ENCODE results near the gene MIOX. TPM values are rescaled to one million over a fixed set of nuclear protein-coding genes. Genes with fewer than 3 reads are reported as not detected.
A peak's percentile ranks its signal among the peaks of the same experiment; 100 is the strongest.

Gene MIOX
- total and polyA plus RNA-seq, 2 experiments from 2014 or later, result not detected

DNA sequence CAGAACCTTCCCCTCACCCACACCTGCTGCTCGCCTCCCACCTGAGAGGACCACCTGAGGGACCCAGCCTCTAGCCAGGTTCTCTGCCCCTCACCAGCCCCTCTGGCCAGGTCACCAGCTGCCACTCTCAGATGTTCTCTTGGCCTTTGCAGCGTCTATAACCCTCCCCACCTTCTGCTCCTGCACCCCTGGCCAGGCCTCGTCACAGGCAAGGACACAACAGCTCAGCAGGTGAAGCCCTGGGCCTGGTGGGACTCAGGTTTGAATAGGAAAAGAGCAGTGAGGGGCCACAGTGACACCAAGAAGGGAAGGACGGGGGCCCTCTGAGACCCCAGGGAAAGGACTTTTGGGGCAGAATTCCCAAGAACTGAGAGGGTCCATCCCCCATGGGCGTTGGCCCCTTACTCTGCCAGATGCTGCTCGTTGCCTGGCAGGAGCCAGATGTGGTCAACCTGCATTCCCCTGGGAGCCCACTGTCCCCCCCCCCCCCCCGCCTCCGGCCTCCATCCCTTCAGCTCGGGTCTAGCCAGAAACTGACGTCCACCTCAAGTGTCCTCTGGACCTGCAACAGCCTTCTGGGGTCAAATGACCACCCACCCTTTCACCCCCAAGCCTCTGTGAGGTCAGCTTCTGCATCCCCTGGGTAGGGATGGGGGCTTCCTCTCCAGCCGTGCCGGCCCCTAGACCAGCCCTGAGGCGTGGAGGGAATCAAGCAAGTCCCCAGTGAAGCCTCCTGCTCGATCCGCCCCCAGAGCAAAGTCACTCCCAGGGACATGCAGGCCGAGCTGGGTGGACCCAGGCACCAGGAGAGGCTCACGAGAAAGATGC lies 40.6 kb upstream of the MIOX start:
- H3K27ac Mint-ChIP-seq, result no peak overlapping the region
- no peaks in the 10 kb centered on the region for H3K27me3 ChIP-seq (ENCODE audit: insufficient read depth)
- no peak for TF ChIP-seq ZNF331 (CRISPR knock-in tag; IDR thresholded peaks at IDR 0.05; ENCODE audit: low read depth)
- TF ChIP-seq CREB1 (CRISPR knock-in tag; IDR thresholded peaks at IDR 0.05; ENCODE audit: low read depth), result no peak
- TF ChIP-seq EZH2phosphoT487 (IDR thresholded peaks at IDR 0.05; ENCODE audit: unreplicated experiment), result no peak
- no peak for TF ChIP-seq NANOG (IDR thresholded peaks at IDR 0.05; ENCODE audit: borderline replicate concordance)
- no peak for TF ChIP-seq ZNF114 (CRISPR knock-in tag; IDR thresholded peaks at IDR 0.05)
- TF ChIP-seq, protein P1, sequence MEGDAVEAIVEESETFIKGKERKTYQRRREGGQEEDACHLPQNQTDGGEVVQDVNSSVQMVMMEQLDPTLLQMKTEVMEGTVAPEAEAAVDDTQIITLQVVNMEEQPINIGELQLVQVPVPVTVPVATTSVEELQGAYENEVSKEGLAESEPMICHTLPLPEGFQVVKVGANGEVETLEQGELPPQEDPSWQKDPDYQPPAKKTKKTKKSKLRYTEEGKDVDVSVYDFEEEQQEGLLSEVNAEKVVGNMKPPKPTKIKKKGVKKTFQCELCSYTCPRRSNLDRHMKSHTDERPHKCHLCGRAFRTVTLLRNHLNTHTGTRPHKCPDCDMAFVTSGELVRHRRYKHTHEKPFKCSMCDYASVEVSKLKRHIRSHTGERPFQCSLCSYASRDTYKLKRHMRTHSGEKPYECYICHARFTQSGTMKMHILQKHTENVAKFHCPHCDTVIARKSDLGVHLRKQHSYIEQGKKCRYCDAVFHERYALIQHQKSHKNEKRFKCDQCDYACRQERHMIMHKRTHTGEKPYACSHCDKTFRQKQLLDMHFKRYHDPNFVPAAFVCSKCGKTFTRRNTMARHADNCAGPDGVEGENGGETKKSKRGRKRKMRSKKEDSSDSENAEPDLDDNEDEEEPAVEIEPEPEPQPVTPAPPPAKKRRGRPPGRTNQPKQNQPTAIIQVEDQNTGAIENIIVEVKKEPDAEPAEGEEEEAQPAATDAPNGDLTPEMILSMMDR (conservative IDR thresholded peaks at IDR 0.05; ENCODE audit: low read depth in 2 of 2), result no peak
- TF ChIP-seq POLR2AphosphoS5 (IDR thresholded peaks at IDR 0.05; ENCODE audit: low read depth), result 0 out of 2 replicates have a peak, but pooled peaks have one; percentile 11
- TF ChIP-seq JUNB (IDR thresholded peaks at IDR 0.05; ENCODE audit: unreplicated experiment), result no peak

DNA sequence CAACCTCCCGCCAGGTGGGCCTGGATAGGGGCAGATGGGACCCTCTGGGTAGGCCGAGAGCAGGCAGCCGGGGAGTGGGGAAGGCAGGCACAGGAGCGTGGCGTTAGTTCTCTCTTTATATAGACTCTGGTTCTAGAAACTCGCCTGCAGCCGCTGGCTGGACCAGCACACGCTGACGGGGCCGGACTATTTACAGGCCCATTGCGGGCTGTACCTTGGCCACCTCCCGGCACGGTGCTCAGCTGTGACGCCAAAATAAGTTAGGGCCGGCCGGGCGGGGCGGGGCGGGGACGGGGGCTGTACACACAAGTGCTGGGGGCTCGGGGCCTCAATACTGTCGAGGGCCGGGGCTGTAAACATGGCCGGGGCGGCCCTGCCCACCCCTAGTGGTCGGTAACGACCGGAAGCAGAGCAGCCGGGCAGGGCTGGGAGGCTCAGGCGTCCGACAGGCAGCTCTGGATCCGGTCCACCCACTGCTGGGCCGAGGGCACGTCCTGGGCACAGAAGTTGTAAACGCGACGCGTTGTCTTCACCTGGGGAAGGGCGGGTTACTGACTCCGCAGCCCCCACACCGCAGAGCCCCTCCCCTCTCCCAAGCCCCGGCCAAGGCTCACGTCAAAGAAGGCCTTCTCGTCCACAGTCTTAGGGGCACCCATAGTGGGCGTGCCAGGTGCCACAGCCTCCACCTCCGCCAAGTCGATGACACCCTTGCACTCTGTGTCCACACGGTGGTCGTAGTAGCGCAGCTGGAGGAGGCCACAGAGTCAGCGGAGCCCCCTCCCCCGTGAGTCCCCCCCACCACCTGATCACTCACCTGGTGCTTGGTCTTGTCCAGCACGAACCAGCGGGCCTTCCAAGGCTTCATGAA lies 39.7 kb upstream of the MIOX start:
- H3K27me3 ChIP-seq (ENCODE audit: insufficient read depth), result no peaks in the 10 kb centered on the region
- Mint-ChIP-seq H3K27ac (no peak overlapping the region), H3K9me3 (no peaks in the 10 kb centered on the region), H3K27me3 (ENCODE audit: insufficient read depth, low read depth, poor library complexity) (peaks cover 28% of the 10 kb centered on the region), H3K4me3 (no peak overlapping the region), H3K36me3 (ENCODE audit: low read depth) (peaks cover 30% of the 10 kb centered on the region), H3K4me1 (peaks cover 17% of the 10 kb centered on the region)
- peaks cover 7% of the 10 kb centered on the region; the same call in 1 of the 2 replicates for H3F3A ChIP-seq (replicated peaks; ENCODE audit: low read depth)
- H3K36me3 ChIP-seq (ENCODE audit: insufficient read depth), result no peaks in the 10 kb centered on the region
- H3K27ac ChIP-seq (ENCODE audit: low read depth), result no peak overlapping the region
- H3K4me2 ChIP-seq, result no peak overlapping the region
- no peaks in the 10 kb centered on the region; the same call in 1 of the 2 replicates for H3K4me1 ChIP-seq (ENCODE audit: insufficient read depth)
- ATAC-seq, result peak; percentile 23
- no peaks in the 10 kb centered on the region for H3K79me2 ChIP-seq (replicated peaks; ENCODE audit: insufficient read depth)
- H2AFZ ChIP-seq, result no peak overlapping the region
- no peak for DNase-seq (ENCODE audit: low spot score)
- H3K4me3 ChIP-seq, result no peak overlapping the region
- H4K20me1 ChIP-seq (replicated peaks; ENCODE audit: insufficient read depth), result peaks cover 17% of the 10 kb centered on the region; the same call in 1 of the 2 replicates
- no peaks in the 10 kb centered on the region for H3K9me2 ChIP-seq (ENCODE audit: insufficient read depth)
- TF ChIP-seq NANOG (IDR thresholded peaks at IDR 0.05; ENCODE audit: borderline replicate concordance) (no peak), JUNB (IDR thresholded peaks at IDR 0.05; ENCODE audit: unreplicated experiment) (no peak), ZNF114 (CRISPR knock-in tag; IDR thresholded peaks at IDR 0.05) (no peak)
- TF ChIP-seq, protein P2, sequence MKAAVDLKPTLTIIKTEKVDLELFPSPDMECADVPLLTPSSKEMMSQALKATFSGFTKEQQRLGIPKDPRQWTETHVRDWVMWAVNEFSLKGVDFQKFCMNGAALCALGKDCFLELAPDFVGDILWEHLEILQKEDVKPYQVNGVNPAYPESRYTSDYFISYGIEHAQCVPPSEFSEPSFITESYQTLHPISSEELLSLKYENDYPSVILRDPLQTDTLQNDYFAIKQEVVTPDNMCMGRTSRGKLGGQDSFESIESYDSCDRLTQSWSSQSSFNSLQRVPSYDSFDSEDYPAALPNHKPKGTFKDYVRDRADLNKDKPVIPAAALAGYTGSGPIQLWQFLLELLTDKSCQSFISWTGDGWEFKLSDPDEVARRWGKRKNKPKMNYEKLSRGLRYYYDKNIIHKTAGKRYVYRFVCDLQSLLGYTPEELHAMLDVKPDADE (IDR thresholded peaks at IDR 0.05), result no peak
- TF ChIP-seq, protein P3, sequence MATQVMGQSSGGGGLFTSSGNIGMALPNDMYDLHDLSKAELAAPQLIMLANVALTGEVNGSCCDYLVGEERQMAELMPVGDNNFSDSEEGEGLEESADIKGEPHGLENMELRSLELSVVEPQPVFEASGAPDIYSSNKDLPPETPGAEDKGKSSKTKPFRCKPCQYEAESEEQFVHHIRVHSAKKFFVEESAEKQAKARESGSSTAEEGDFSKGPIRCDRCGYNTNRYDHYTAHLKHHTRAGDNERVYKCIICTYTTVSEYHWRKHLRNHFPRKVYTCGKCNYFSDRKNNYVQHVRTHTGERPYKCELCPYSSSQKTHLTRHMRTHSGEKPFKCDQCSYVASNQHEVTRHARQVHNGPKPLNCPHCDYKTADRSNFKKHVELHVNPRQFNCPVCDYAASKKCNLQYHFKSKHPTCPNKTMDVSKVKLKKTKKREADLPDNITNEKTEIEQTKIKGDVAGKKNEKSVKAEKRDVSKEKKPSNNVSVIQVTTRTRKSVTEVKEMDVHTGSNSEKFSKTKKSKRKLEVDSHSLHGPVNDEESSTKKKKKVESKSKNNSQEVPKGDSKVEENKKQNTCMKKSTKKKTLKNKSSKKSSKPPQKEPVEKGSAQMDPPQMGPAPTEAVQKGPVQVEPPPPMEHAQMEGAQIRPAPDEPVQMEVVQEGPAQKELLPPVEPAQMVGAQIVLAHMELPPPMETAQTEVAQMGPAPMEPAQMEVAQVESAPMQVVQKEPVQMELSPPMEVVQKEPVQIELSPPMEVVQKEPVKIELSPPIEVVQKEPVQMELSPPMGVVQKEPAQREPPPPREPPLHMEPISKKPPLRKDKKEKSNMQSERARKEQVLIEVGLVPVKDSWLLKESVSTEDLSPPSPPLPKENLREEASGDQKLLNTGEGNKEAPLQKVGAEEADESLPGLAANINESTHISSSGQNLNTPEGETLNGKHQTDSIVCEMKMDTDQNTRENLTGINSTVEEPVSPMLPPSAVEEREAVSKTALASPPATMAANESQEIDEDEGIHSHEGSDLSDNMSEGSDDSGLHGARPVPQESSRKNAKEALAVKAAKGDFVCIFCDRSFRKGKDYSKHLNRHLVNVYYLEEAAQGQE (IDR thresholded peaks at IDR 0.05; ENCODE audit: unreplicated experiment), result no peak

More for the DNA sequence above, 40.6 kb upstream of the MIOX start:
- DNase-seq (ENCODE audit: low spot score) (no peak), ATAC-seq (no peak)
- H3K4me1 Mint-ChIP-seq, result peaks cover 17% of the 10 kb centered on the region
- Histone ChIP-seq H3K79me2 (replicated peaks; ENCODE audit: insufficient read depth) (no peaks in the 10 kb centered on the region), H3K4me1 (ENCODE audit: insufficient read depth) (no peaks in the 10 kb centered on the region; the same call in 1 of the 2 replicates), H3K4me3 (no peak overlapping the region), H3K4me2 (no peak overlapping the region), H4K20me1 (replicated peaks; ENCODE audit: insufficient read depth) (peaks cover 12% of the 10 kb centered on the region; the same call in 1 of the 2 replicates), H2AFZ (no peak overlapping the region), H3K27ac (ENCODE audit: low read depth) (no peak overlapping the region), H3K9me2 (ENCODE audit: insufficient read depth) (no peaks in the 10 kb centered on the region), H3F3A (replicated peaks; ENCODE audit: low read depth) (peaks cover 7% of the 10 kb centered on the region; the same call in 1 of the 2 replicates), H3K36me3 (ENCODE audit: insufficient read depth) (no peaks in the 10 kb centered on the region)
- H3K4me3 Mint-ChIP-seq, result no peak overlapping the region
- peaks cover 25% of the 10 kb centered on the region for H3K36me3 Mint-ChIP-seq (ENCODE audit: low read depth)
- H3K9me3 Mint-ChIP-seq, result no peaks in the 10 kb centered on the region
- peaks cover 31% of the 10 kb centered on the region for H3K27me3 Mint-ChIP-seq (ENCODE audit: insufficient read depth, low read depth, poor library complexity)
